GM21447 (cell line): ENCODE measurements around the gene FAM72B.
"Not testable (repeated sequence)": the region's sequence is repeated elsewhere in the genome, so short reads cannot be mapped to it uniquely, and the experiment has no call there.

Experiments
- ATAC-seq: cut with Tn5 transposase; IDR thresholded peaks from one replicate; pipeline ENCODE4 v1.9.1; 2021; ENCODE audit not compliant: unreplicated experiment

Gene FAM72B

GRCh38 chr1:121156958-121157603 lies 27.1 kb downstream of the FAM72B start:
- ATAC-seq, result not testable (repeated sequence)

- ATAC-seq, result not testable (repeated sequence)
Observed at GRCh38 chr1:121155671-121156358, 28.3 kb downstream of the FAM72B start.

GRCh38 chr1:121154811-121155210 lies 29.3 kb downstream of the FAM72B start:
- ATAC-seq, result not testable (repeated sequence)

- ATAC-seq, result not testable (repeated sequence)
Observed at GRCh38 chr1:121152788-121153187, 31.4 kb downstream of the FAM72B start.

- ATAC-seq, result not testable (repeated sequence)
Observed at GRCh38 chr1:121151294-121151693, 32.8 kb downstream of the FAM72B start.

GRCh38 chr1:121148489-121149190 lies 35.5 kb downstream of the FAM72B start:
- not testable (repeated sequence) for ATAC-seq

GRCh38 chr1:121140393-121140792 lies 43.7 kb downstream of the FAM72B start:
- ATAC-seq, result not testable (repeated sequence)

- not testable (repeated sequence) for ATAC-seq
Observed at GRCh38 chr1:121131494-121131893, 52.6 kb downstream of the FAM72B start.

- not testable (repeated sequence) for ATAC-seq
Observed at GRCh38 chr1:121118480-121118824, 65.7 kb downstream of the FAM72B start.
